DOHH2 (cell line): ENCODE data around the gene MICA.
"Not testable (repeated sequence)": the region's sequence is repeated elsewhere in the genome, so short reads cannot be mapped to it uniquely, and the experiment has no call there.

Experiments used
- H3F3A ChIP-seq: fragments of 200-600 bp; sonication (generic), shearing (Covaris generic); 2 replicates; pipeline ENCODE4 v1.6.0; 2016; ENCODE audit warnings: antibody characterized with exemption, mild to moderate bottlenecking; ENCODE audit not compliant: control insufficient read depth, insufficient read depth
- H3K27ac ChIP-seq: fragments of 200-600 bp; sonication (generic); 2 replicates; pipeline ENCODE4 v1.5.1; 2014; ENCODE audit warnings: low read depth, mild to moderate bottlenecking, low read length, moderate library complexity
- H3K27me3 ChIP-seq: fragments of 200-600 bp; sonication (generic); 2 replicates; pipeline ENCODE4 v1.6.1; 2014; ENCODE audit warnings: mild to moderate bottlenecking, low read length, mixed read lengths; ENCODE audit not compliant: control insufficient read depth
- H3K36me3 ChIP-seq: fragments of 200-600 bp; sonication (generic); 2 replicates; pipeline ENCODE4 v1.6.1; 2014; ENCODE audit warnings: mild to moderate bottlenecking, low read length, moderate library complexity, mixed read lengths; ENCODE audit not compliant: control insufficient read depth
- H3K4me1 ChIP-seq: fragments of 200-600 bp; sonication (generic); 2 replicates; pipeline ENCODE4 v1.6.1; 2014; ENCODE audit warnings: mild to moderate bottlenecking, low read length, mixed read lengths; ENCODE audit not compliant: control insufficient read depth
- H3K4me2 ChIP-seq: fragments of 200-600 bp; sonication (generic); 2 replicates; pipeline ENCODE4 v1.6.0; 2014; ENCODE audit warnings: mild to moderate bottlenecking, low read length, moderate library complexity
- H3K4me3 ChIP-seq: fragments of 200-600 bp; sonication (generic); 2 replicates; pipeline ENCODE4 v1.5.1; 2014; ENCODE audit warnings: mild to moderate bottlenecking, low read length, mixed read lengths
- H3K79me2 ChIP-seq: fragments of 200-600 bp; sonication (generic); 2 replicates; pipeline ENCODE4 v1.6.1; 2014; ENCODE audit warnings: mild to moderate bottlenecking, low read length, mixed read lengths; ENCODE audit not compliant: control insufficient read depth
- H3K9me2 ChIP-seq: fragments of 200-600 bp; sonication (generic); replicated peaks from 2 replicates; pipeline ENCODE4 v1.6.1; 2014; ENCODE audit warnings: mild to moderate bottlenecking, low read length, mixed read lengths; ENCODE audit not compliant: control insufficient read depth
- H3K9me3 ChIP-seq: fragments of 200-600 bp; sonication (generic); 2 replicates; pipeline ENCODE4 v1.6.1; 2014; ENCODE audit warnings: antibody characterized with exemption, low read length, mixed read lengths; ENCODE audit not compliant: control insufficient read depth, insufficient read depth
- H4K20me1 ChIP-seq: fragments of 200-600 bp; sonication (generic); 2 replicates; pipeline ENCODE4 v1.6.0; 2014; ENCODE audit warnings: low read depth, mild to moderate bottlenecking, antibody characterized with exemption, low read length, moderate library complexity; ENCODE audit not compliant: control insufficient read depth, insufficient read depth
- CTCF ChIP-seq: fragments of 200-600 bp; sonication (generic); IDR thresholded peaks from one replicate; pipeline ENCODE4 v1.5.1; 2014; ENCODE audit warnings: antibody characterized with exemption, mild to moderate bottlenecking, low read depth, low read length; ENCODE audit not compliant: poor library complexity, severe bottlenecking
- EZH2phosphoT487 ChIP-seq: fragments of 200-600 bp; sonication (generic); IDR thresholded peaks from 2 replicates; pipeline ENCODE4 v1.6.1; 2017; ENCODE audit warnings: borderline replicate concordance, mild to moderate bottlenecking, antibody characterized with exemption, low read length, moderate library complexity, mixed read lengths

Gene MICA

GRCh38 chr6:31407699-31408098 is 4.3 kb downstream of the MICA start:
- Histone ChIP-seq H4K20me1 (peaks cover 9% of the 10 kb centered on the region; the same call in 1 of the 2 replicates), H3F3A (peaks cover 3% of the 10 kb centered on the region), H3K9me3 (0 out of 2 replicates have a peak, but pooled peaks cover 4% of the 10 kb centered on the region), H3K27me3 (no peaks in the 10 kb centered on the region), H3K4me2 (no peak overlapping the region), H3K27ac (no peak overlapping the region), H3K79me2 (peaks cover 81% of the 10 kb centered on the region), H3K9me2 (no peaks in the 10 kb centered on the region), H3K36me3 (peaks cover 44% of the 10 kb centered on the region), H3K4me3 (no peak overlapping the region), H3K4me1 (peaks cover 18% of the 10 kb centered on the region)
- TF ChIP-seq EZH2phosphoT487 (no peak), CTCF (no peak)

- H3K27ac ChIP-seq, result no peak overlapping the region
- no peak overlapping the region for H3K4me3 ChIP-seq
- TF ChIP-seq EZH2phosphoT487 (no peak), CTCF (no peak)
- H3K27me3 ChIP-seq, result no peaks in the 10 kb centered on the region
- H3F3A ChIP-seq, result 0 out of 2 replicates have a peak, but pooled peaks cover 2% of the 10 kb centered on the region
- H4K20me1 ChIP-seq, result peaks cover 6% of the 10 kb centered on the region; the same call in 1 of the 2 replicates
- peaks cover 68% of the 10 kb centered on the region for H3K36me3 ChIP-seq
- peaks cover 37% of the 10 kb centered on the region for H3K79me2 ChIP-seq
- no peak overlapping the region for H3K4me2 ChIP-seq
- no peaks in the 10 kb centered on the region for H3K9me3 ChIP-seq
- H3K4me1 ChIP-seq, result no peaks in the 10 kb centered on the region
- no peaks in the 10 kb centered on the region for H3K9me2 ChIP-seq
Observed at GRCh38 chr6:31412506-31412905, 9.1 kb downstream of the MICA start.

- not testable (repeated sequence) for H3K9me3 ChIP-seq, H3K27me3 ChIP-seq, H3K4me3 ChIP-seq, H3K4me1 ChIP-seq, H3K9me2 ChIP-seq, H3K27ac ChIP-seq, H3F3A ChIP-seq, H4K20me1 ChIP-seq, H3K4me2 ChIP-seq
- peaks cover 20% of the 10 kb centered on the region for H3K79me2 ChIP-seq
- peaks cover 68% of the 10 kb centered on the region for H3K36me3 ChIP-seq
Observed at GRCh38 chr6:31414148-31414770, 10.9 kb downstream of the MICA start.

- H3K36me3 ChIP-seq, result peaks cover 65% of the 10 kb centered on the region
- H3K9me2 ChIP-seq, result no peaks in the 10 kb centered on the region
- H3F3A ChIP-seq, result 0 out of 2 replicates have a peak, but pooled peaks cover 2% of the 10 kb centered on the region
- H3K27ac ChIP-seq, result no peak overlapping the region
- H3K4me3 ChIP-seq, result no peak overlapping the region
- H4K20me1 ChIP-seq, result peaks cover 2% of the 10 kb centered on the region; the same call in 1 of the 2 replicates
- peaks cover 15% of the 10 kb centered on the region for H3K79me2 ChIP-seq
- no peaks in the 10 kb centered on the region for H3K4me1 ChIP-seq
- no peaks in the 10 kb centered on the region for H3K9me3 ChIP-seq
- TF ChIP-seq CTCF, result no peak
- TF ChIP-seq EZH2phosphoT487, result no peak
- no peak overlapping the region for H3K4me2 ChIP-seq
- no peaks in the 10 kb centered on the region for H3K27me3 ChIP-seq
Observed at GRCh38 chr6:31414771-31415265, 11.4 kb downstream of the MICA start.
